ENCODE measurements around the gene FOXA2. TPM values are rescaled to one million over a fixed set of nuclear protein-coding genes. Genes with fewer than 3 reads are reported as not detected.
"Not testable (repeated sequence)": the region's sequence is repeated elsewhere in the genome, so short reads cannot be mapped to it uniquely, and the experiment has no call there.

Gene FOXA2
- total RNA-seq, 4 donors from 2014 or later: not detected

DNA sequence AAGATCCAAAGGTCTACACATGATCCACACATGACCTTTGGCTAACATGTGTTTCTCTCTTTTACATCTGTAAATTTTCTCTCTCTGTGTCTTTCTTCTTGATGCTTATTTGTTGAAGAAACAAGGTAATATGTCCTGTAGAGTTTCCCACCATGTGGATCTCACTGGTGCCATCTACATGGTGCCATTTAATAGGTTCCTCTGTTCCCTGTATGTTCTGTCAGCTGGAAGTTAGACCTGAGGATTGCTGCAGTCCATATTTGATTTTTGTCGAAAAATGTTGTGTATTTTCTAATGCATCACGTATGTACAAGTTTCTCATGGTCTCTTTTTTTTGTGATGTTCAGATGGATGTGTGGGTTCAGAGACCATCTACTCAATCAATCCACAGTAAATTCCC is 30.0 kb downstream of the FOXA2 start:
- DNase-seq (ENCODE audit: extremely low spot score): no peak
- Histone ChIP-seq H3K27me3 (peaks cover 0 to 68% (median 0%) of the 10 kb centered on the region in 4 donors), H3K4me1 (no peaks in the 10 kb centered on the region), H3K4me3 (no peak overlapping the region), H3K27ac (replicated peaks in 1 of 4) (no peak overlapping the region), H3K9me3 (peaks cover 0 to 3% (median 0%) of the 10 kb centered on the region in 4 donors), H3K36me3 (no peaks in the 10 kb centered on the region)
- WGBS: 92% methylated on average over 2 of the region's 2 CpGs
- intact Hi-C loops (cut with DNase I): no loop called here
- TF ChIP-seq POLR2A (IDR thresholded peaks at IDR 0.05; ENCODE audit: low read depth): no peak
- no peak for TF ChIP-seq POLR2AphosphoS5 (IDR thresholded peaks at IDR 0.05)
- no peak for TF ChIP-seq CTCF (IDR thresholded peaks at IDR 0.05)
- no peak for TF ChIP-seq EP300 (IDR thresholded peaks at IDR 0.05)

- H3K9me3 ChIP-seq; DNase-seq (ENCODE audit: extremely low spot score); H3K4me1 ChIP-seq; H3K36me3 ChIP-seq; H3K4me3 ChIP-seq; H3K27ac ChIP-seq (replicated peaks in 1 of 4); intact Hi-C loops (cut with DNase I): not testable (repeated sequence)
- 73% methylated on average over 4 of the region's 4 CpGs for WGBS
- H3K27me3 ChIP-seq: peaks cover 0 to 48% (median 0%) of the 10 kb centered on the region in 4 donors
Measured at GRCh38 chr20:22550514-22550913, 33.9 kb downstream of the FOXA2 start.

- 70% methylated on average over 4 of the region's 4 CpGs for WGBS
Measured at GRCh38 chr20:22548040-22548439, 36.3 kb downstream of the FOXA2 start.

GRCh38 chr20:22546344-22546743 is 38.0 kb downstream of the FOXA2 start:
- H3K4me1 ChIP-seq: no peaks in the 10 kb centered on the region
- peaks cover 0 to 6% (median 0%) of the 10 kb centered on the region in 4 donors for H3K9me3 ChIP-seq
- no peak overlapping the region for H3K27ac ChIP-seq (replicated peaks in 1 of 4)
- H3K36me3 ChIP-seq: no peaks in the 10 kb centered on the region
- 60% methylated on average over 3 of the region's 3 CpGs for WGBS
- TF ChIP-seq CTCF (IDR thresholded peaks at IDR 0.05) (no peak), POLR2A (IDR thresholded peaks at IDR 0.05; ENCODE audit: low read depth) (no peak)
- H3K27me3 ChIP-seq: peaks cover 0 to 44% (median 0%) of the 10 kb centered on the region in 4 donors
- no peak for DNase-seq (ENCODE audit: extremely low spot score)
- intact Hi-C loops (cut with DNase I): no loop called here
- no peak overlapping the region for H3K4me3 ChIP-seq

More at GRCh38 chr20:22548040-22548439, 36.3 kb downstream of the FOXA2 start:
- DNase-seq (ENCODE audit: extremely low spot score): no peak
- Histone ChIP-seq H3K27me3 (peaks cover 0 to 55% (median 0%) of the 10 kb centered on the region in 4 donors), H3K4me3 (no peak overlapping the region), H3K27ac (replicated peaks in 1 of 4) (no peak overlapping the region), H3K4me1 (no peaks in the 10 kb centered on the region), H3K9me3 (peaks cover 0 to 6% (median 0%) of the 10 kb centered on the region in 4 donors), H3K36me3 (no peaks in the 10 kb centered on the region)
- intact Hi-C loops (cut with DNase I): no loop called here
- TF ChIP-seq POLR2A (IDR thresholded peaks at IDR 0.05; ENCODE audit: low read depth): no peak
- TF ChIP-seq EP300 (IDR thresholded peaks at IDR 0.05): no peak
- TF ChIP-seq CTCF (IDR thresholded peaks at IDR 0.05): no peak
- TF ChIP-seq POLR2AphosphoS5 (IDR thresholded peaks at IDR 0.05): no peak

DNA sequence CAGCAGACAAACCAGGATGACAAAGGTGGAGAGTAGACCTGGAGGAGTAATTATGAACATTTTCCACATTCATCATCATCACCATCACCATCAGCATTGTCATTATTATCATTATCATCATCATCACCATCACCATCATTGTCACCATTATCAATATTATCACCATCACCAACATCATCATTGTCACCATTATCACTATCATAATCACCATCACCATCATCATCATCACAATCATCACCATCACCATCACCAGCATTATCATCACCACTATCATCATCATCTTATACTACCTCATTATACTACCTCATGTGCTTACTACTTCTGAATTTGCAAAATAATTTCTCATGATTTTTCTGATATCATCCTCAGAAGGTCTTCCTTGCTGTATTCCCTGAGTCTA is 39.3 kb downstream of the FOXA2 start:
- no peaks in the 10 kb centered on the region for H3K36me3 ChIP-seq
- H3K27me3 ChIP-seq: peaks cover 0 to 40% (median 0%) of the 10 kb centered on the region in 4 donors
- peaks cover 0 to 6% (median 0%) of the 10 kb centered on the region in 4 donors for H3K9me3 ChIP-seq
- no peak for DNase-seq (ENCODE audit: extremely low spot score)
- no peak overlapping the region for H3K27ac ChIP-seq (replicated peaks in 1 of 4)
- TF ChIP-seq CTCF (IDR thresholded peaks at IDR 0.05): no peak
- no peak for TF ChIP-seq EP300 (IDR thresholded peaks at IDR 0.05)
- no peak for TF ChIP-seq POLR2AphosphoS5 (IDR thresholded peaks at IDR 0.05)
- no peak for TF ChIP-seq POLR2A (IDR thresholded peaks at IDR 0.05; ENCODE audit: low read depth)
- intact Hi-C loops (cut with DNase I): no loop called here
- no peaks in the 10 kb centered on the region for H3K4me1 ChIP-seq
- H3K4me3 ChIP-seq: no peak overlapping the region

Data from esophagus muscularis mucosa (tissue), 4 donors.